Measurements from ENCODE around the gene DDX6.

The DDX6 gene

GRCh38 chr11:118819334-118820024 is 28.5 kb upstream of the DDX6 start:
- H2AFZ ChIP-seq (ENCODE audit: low read depth, low read length, severe bottlenecking): peak overlapping the region; percentile 86
- H3K9me3 ChIP-seq (ENCODE audit: insufficient read depth, low read length): no peaks in the 10 kb centered on the region
- no peaks in the 10 kb centered on the region for H3K27me3 ChIP-seq (ENCODE audit: low read length)

GRCh38 chr11:118818130-118818529 is 27.2 kb upstream of the DDX6 start:
- Histone ChIP-seq H4K20me1 (ENCODE audit: low read depth, low read length) (no peaks in the 10 kb centered on the region), H3K9me2 (replicated peaks; ENCODE audit: insufficient read depth, low read length) (no peaks in the 10 kb centered on the region), H3K9ac (ENCODE audit: low read length) (no peak overlapping the region), H3K27me3 (ENCODE audit: low read length) (no peaks in the 10 kb centered on the region), H3K9me3 (ENCODE audit: insufficient read depth, low read length) (no peaks in the 10 kb centered on the region), H3K36me3 (ENCODE audit: low read length) (no peaks in the 10 kb centered on the region), H2AFZ (ENCODE audit: low read depth, low read length, severe bottlenecking) (no peak overlapping the region), H3F3A (ENCODE audit: insufficient read depth) (peaks cover 40% of the 10 kb centered on the region), H3K79me2 (ENCODE audit: insufficient read depth, low read length) (no peaks in the 10 kb centered on the region), H3K27ac (ENCODE audit: low read depth, low read length) (peak overlapping the region; percentile 92), H3K4me2 (ENCODE audit: low read depth, low read length, poor library complexity, severe bottlenecking) (no peak overlapping the region), H3K4me3 (ENCODE audit: insufficient read depth, low read length, poor library complexity, severe bottlenecking) (no peak overlapping the region)
- TF ChIP-seq CTCF (IDR thresholded peaks at IDR 0.05; ENCODE audit: insufficient read depth, low read length, poor library complexity, severe bottlenecking) (no peak), EZH2phosphoT487 (conservative IDR thresholded peaks at IDR 0.05; ENCODE audit: low read length) (no peak)

More at GRCh38 chr11:118819334-118820024, 28.5 kb upstream of the DDX6 start:
- H3K79me2 ChIP-seq (ENCODE audit: insufficient read depth, low read length): no peaks in the 10 kb centered on the region
- peaks cover 40% of the 10 kb centered on the region for H3F3A ChIP-seq (ENCODE audit: insufficient read depth)
- H3K27ac ChIP-seq (ENCODE audit: low read depth, low read length): peak overlapping the region; percentile 92
- no peak for TF ChIP-seq EZH2phosphoT487 (conservative IDR thresholded peaks at IDR 0.05; ENCODE audit: low read length)
- TF ChIP-seq CTCF (IDR thresholded peaks at IDR 0.05; ENCODE audit: insufficient read depth, low read length, poor library complexity, severe bottlenecking): no peak
- peak overlapping the region; percentile 61 for H3K4me2 ChIP-seq (ENCODE audit: low read depth, low read length, poor library complexity, severe bottlenecking)
- H3K4me3 ChIP-seq (ENCODE audit: insufficient read depth, low read length, poor library complexity, severe bottlenecking): peak overlapping the region; percentile 41
- no peaks in the 10 kb centered on the region for H3K9me2 ChIP-seq (replicated peaks; ENCODE audit: insufficient read depth, low read length)
- H3K36me3 ChIP-seq (ENCODE audit: low read length): no peaks in the 10 kb centered on the region
- H4K20me1 ChIP-seq (ENCODE audit: low read depth, low read length): no peaks in the 10 kb centered on the region
- H3K9ac ChIP-seq (ENCODE audit: low read length): peak overlapping the region; percentile 47; the same call in 1 of the 2 replicates

- no peak overlapping the region for H3K4me3 ChIP-seq (ENCODE audit: insufficient read depth, low read length, poor library complexity, severe bottlenecking)
- H3F3A ChIP-seq (ENCODE audit: insufficient read depth): peaks cover 10% of the 10 kb centered on the region
- no peaks in the 10 kb centered on the region for H3K79me2 ChIP-seq (ENCODE audit: insufficient read depth, low read length)
- H3K27me3 ChIP-seq (ENCODE audit: low read length): no peaks in the 10 kb centered on the region
- H3K9ac ChIP-seq (ENCODE audit: low read length): no peak overlapping the region
- TF ChIP-seq CTCF (IDR thresholded peaks at IDR 0.05; ENCODE audit: insufficient read depth, low read length, poor library complexity, severe bottlenecking) (no peak), EZH2phosphoT487 (conservative IDR thresholded peaks at IDR 0.05; ENCODE audit: low read length) (no peak)
- no peak overlapping the region for H2AFZ ChIP-seq (ENCODE audit: low read depth, low read length, severe bottlenecking)
- no peak overlapping the region for H3K4me2 ChIP-seq (ENCODE audit: low read depth, low read length, poor library complexity, severe bottlenecking)
- no peaks in the 10 kb centered on the region for H3K9me3 ChIP-seq (ENCODE audit: insufficient read depth, low read length)
- no peaks in the 10 kb centered on the region for H4K20me1 ChIP-seq (ENCODE audit: low read depth, low read length)
- no peaks in the 10 kb centered on the region for H3K9me2 ChIP-seq (replicated peaks; ENCODE audit: insufficient read depth, low read length)
- H3K36me3 ChIP-seq (ENCODE audit: low read length): no peaks in the 10 kb centered on the region
- H3K27ac ChIP-seq (ENCODE audit: low read depth, low read length): no peak overlapping the region
These were observed 22.6 kb upstream of the DDX6 start for GRCh38 chr11:118813551-118813950.
